ENCODE results near the gene NAALADL2. TPM values are rescaled to one million over a fixed set of nuclear protein-coding genes. Genes with fewer than 3 reads are reported as not detected.

Gene NAALADL2
- total RNA-seq, 1 donor from 2014 or later, result 12.5 TPM

- Histone ChIP-seq H3K9me3 (no peaks in the 10 kb centered on the region), H3K4me3 (no peak overlapping the region), H3K36me3 (no peaks in the 10 kb centered on the region), H3K4me1 (no peaks in the 10 kb centered on the region), H3K27ac (no peak overlapping the region), H3K27me3 (no peaks in the 10 kb centered on the region)
- intact Hi-C loops (cut with DNase I), result no loop called here
- no peak for TF ChIP-seq POLR2AphosphoS5 (IDR thresholded peaks at IDR 0.05; ENCODE audit: insufficient read depth in 1 of 2, low read depth in 1 of 2)
- no peak for TF ChIP-seq CTCF (IDR thresholded peaks at IDR 0.05)
- no peak for TF ChIP-seq POLR2A (IDR thresholded peaks at IDR 0.05)
- no peak for DNase-seq (ENCODE audit: extremely low spot score in 2 of 2)
These were observed 438.1 kb downstream of the NAALADL2 start for GRCh38 chr3:175297216-175297615.

- no peaks in the 10 kb centered on the region for H3K36me3 ChIP-seq
- H3K9me3 ChIP-seq, result no peaks in the 10 kb centered on the region
- no peak overlapping the region for H3K27ac ChIP-seq
- no peaks in the 10 kb centered on the region for H3K27me3 ChIP-seq
- TF ChIP-seq POLR2A (IDR thresholded peaks at IDR 0.05) (no peak), CTCF (IDR thresholded peaks at IDR 0.05) (no peak), POLR2AphosphoS5 (IDR thresholded peaks at IDR 0.05; ENCODE audit: insufficient read depth in 1 of 2, low read depth in 1 of 2) (no peak)
- H3K4me3 ChIP-seq, result no peak overlapping the region
- intact Hi-C loops (cut with DNase I), result no loop called here
- no peaks in the 10 kb centered on the region for H3K4me1 ChIP-seq
- no peak for DNase-seq (ENCODE audit: extremely low spot score in 2 of 2)
These were observed 442.6 kb downstream of the NAALADL2 start for GRCh38 chr3:175301741-175302140.

GRCh38 chr3:175304404-175304803 lies 445.3 kb downstream of the NAALADL2 start:
- no peak overlapping the region for H3K4me3 ChIP-seq
- intact Hi-C loops (cut with DNase I), result no loop called here

GRCh38 chr3:175307642-175308041 lies 448.5 kb downstream of the NAALADL2 start:
- no peaks in the 10 kb centered on the region for H3K27me3 ChIP-seq
- H3K4me1 ChIP-seq, result no peaks in the 10 kb centered on the region
- no peak overlapping the region for H3K4me3 ChIP-seq
- TF ChIP-seq CTCF (IDR thresholded peaks at IDR 0.05) (no peak), POLR2AphosphoS5 (IDR thresholded peaks at IDR 0.05; ENCODE audit: insufficient read depth in 1 of 2, low read depth in 1 of 2) (no peak), POLR2A (IDR thresholded peaks at IDR 0.05) (no peak)
- no peaks in the 10 kb centered on the region for H3K36me3 ChIP-seq
- DNase-seq (ENCODE audit: extremely low spot score in 2 of 2), result no peak
- no peak overlapping the region for H3K27ac ChIP-seq
- intact Hi-C loops (cut with DNase I), result no loop called here
- no peaks in the 10 kb centered on the region for H3K9me3 ChIP-seq

More at GRCh38 chr3:175304404-175304803, 445.3 kb downstream of the NAALADL2 start:
- no peaks in the 10 kb centered on the region for H3K9me3 ChIP-seq
- no peak overlapping the region for H3K27ac ChIP-seq
- H3K27me3 ChIP-seq, result no peaks in the 10 kb centered on the region
- H3K36me3 ChIP-seq, result no peaks in the 10 kb centered on the region
- DNase-seq (ENCODE audit: extremely low spot score in 2 of 2), result no peak
- TF ChIP-seq CTCF (IDR thresholded peaks at IDR 0.05) (no peak), POLR2A (IDR thresholded peaks at IDR 0.05) (no peak), POLR2AphosphoS5 (IDR thresholded peaks at IDR 0.05; ENCODE audit: insufficient read depth in 1 of 2, low read depth in 1 of 2) (no peak)
- H3K4me1 ChIP-seq, result no peaks in the 10 kb centered on the region

GRCh38 chr3:175308097-175308496 lies 449.0 kb downstream of the NAALADL2 start:
- no peak for DNase-seq (ENCODE audit: extremely low spot score in 2 of 2)
- Histone ChIP-seq H3K27me3 (no peaks in the 10 kb centered on the region), H3K4me3 (no peak overlapping the region), H3K27ac (no peak overlapping the region), H3K4me1 (no peaks in the 10 kb centered on the region), H3K36me3 (no peaks in the 10 kb centered on the region), H3K9me3 (no peaks in the 10 kb centered on the region)
- intact Hi-C loops (cut with DNase I), result no loop called here
- TF ChIP-seq POLR2AphosphoS5 (IDR thresholded peaks at IDR 0.05; ENCODE audit: insufficient read depth in 1 of 2, low read depth in 1 of 2), result no peak
- no peak for TF ChIP-seq POLR2A (IDR thresholded peaks at IDR 0.05)
- no peak for TF ChIP-seq CTCF (IDR thresholded peaks at IDR 0.05)

Measured in vagina (tissue), 2 donors.